ENCODE data around the gene PAF1.
"Not testable (repeated sequence)": the region's sequence is repeated elsewhere in the genome, so short reads cannot be mapped to it uniquely, and the experiment has no call there.

PAF1 gene

GRCh38 chr19:39380521-39381502 is 10.1 kb downstream of the PAF1 start:
- DNase-seq = no peak

GRCh38 chr19:39379865-39380396 is 11.0 kb downstream of the PAF1 start:
- no peak for DNase-seq

- DNase-seq = not testable (repeated sequence)
Observed at GRCh38 chr19:39379366-39379765, 11.5 kb downstream of the PAF1 start.

GRCh38 chr19:39377373-39378362 is 13.2 kb downstream of the PAF1 start:
- no peak for DNase-seq

GRCh38 chr19:39375929-39376328 is 15.0 kb downstream of the PAF1 start:
- DNase-seq = no peak

- DNase-seq = no peak
Observed at GRCh38 chr19:39372941-39373340, 18.0 kb downstream of the PAF1 start.

- no peak for DNase-seq
Observed at GRCh38 chr19:39372047-39372802, 18.7 kb downstream of the PAF1 start.

- DNase-seq = no peak
Observed at GRCh38 chr19:39370735-39371134, 20.2 kb downstream of the PAF1 start.

- no peak for DNase-seq
Observed at GRCh38 chr19:39369200-39369599, 21.7 kb downstream of the PAF1 start.

GRCh38 chr19:39365531-39365930 is 25.4 kb downstream of the PAF1 start:
- DNase-seq = no peak

GRCh38 chr19:39363901-39364457 is 26.9 kb downstream of the PAF1 start:
- no peak for DNase-seq

GRCh38 chr19:39362682-39363657 is 27.9 kb downstream of the PAF1 start:
- DNase-seq = peak; percentile 69

- no peak for DNase-seq
Observed at GRCh38 chr19:39360599-39360998, 30.3 kb downstream of the PAF1 start.

- no peak for DNase-seq
Observed at GRCh38 chr19:39359026-39359425, 31.9 kb downstream of the PAF1 start.

GRCh38 chr19:39356647-39357046 is 34.3 kb downstream of the PAF1 start:
- no peak for DNase-seq

GRCh38 chr19:39356073-39356472 is 34.8 kb downstream of the PAF1 start:
- DNase-seq = no peak

- no peak for DNase-seq
Observed at GRCh38 chr19:39355253-39355652, 35.7 kb downstream of the PAF1 start.

GRCh38 chr19:39352381-39353255 is 38.3 kb downstream of the PAF1 start:
- no peak for DNase-seq

- no peak for DNase-seq
Observed at GRCh38 chr19:39351537-39352064, 39.3 kb downstream of the PAF1 start.

Data from islet precursor cell (in vitro differentiated cells).